GM18867 (cell line): ENCODE measurements around the gene ACSF2.

Source experiments
- ATAC-seq: cut with Tn5 transposase; IDR thresholded peaks from one replicate; pipeline ENCODE4 v1.9.1; 2021; ENCODE audit warnings: mild to moderate bottlenecking, moderate library complexity; ENCODE audit not compliant: unreplicated experiment

The ACSF2 gene

GRCh38 chr17:50495217-50495823, 69.3 kb downstream of the ACSF2 start:
- no peak for ATAC-seq

- ATAC-seq = no peak
Measured at GRCh38 chr17:50495918-50496317, 69.9 kb downstream of the ACSF2 start.

GRCh38 chr17:50498021-50498874, 72.2 kb downstream of the ACSF2 start:
- ATAC-seq = no peak

GRCh38 chr17:50499270-50499669, 73.3 kb downstream of the ACSF2 start:
- ATAC-seq = no peak

- ATAC-seq = no peak
Measured at GRCh38 chr17:50499721-50500120, 73.7 kb downstream of the ACSF2 start.

- no peak for ATAC-seq
Measured at GRCh38 chr17:50501054-50501453, 75.0 kb downstream of the ACSF2 start.

GRCh38 chr17:50502301-50502990, 76.4 kb downstream of the ACSF2 start:
- ATAC-seq = no peak

GRCh38 chr17:50505591-50506130, 79.6 kb downstream of the ACSF2 start:
- no peak for ATAC-seq

GRCh38 chr17:50506298-50506697, 80.3 kb downstream of the ACSF2 start:
- no peak for ATAC-seq

GRCh38 chr17:50507871-50508572, 82.0 kb downstream of the ACSF2 start, which contains the start of gene MYCBPAP:
Gene MYCBPAP (plus strand): TSS chr17:50508439. CDS start chr17:50508675, 236 bp downstream.
- ATAC-seq = peak; percentile 61

GRCh38 chr17:50508573-50509460, 82.8 kb downstream of the ACSF2 start:
- ATAC-seq = no peak

GRCh38 chr17:50511058-50511457, 85.0 kb downstream of the ACSF2 start:
- ATAC-seq = peak; percentile 75

GRCh38 chr17:50513495-50513894, 87.5 kb downstream of the ACSF2 start:
- no peak for ATAC-seq

- no peak for ATAC-seq
Measured at GRCh38 chr17:50514388-50514787, 88.4 kb downstream of the ACSF2 start.

- ATAC-seq = no peak
Measured at GRCh38 chr17:50514936-50515702, 89.1 kb downstream of the ACSF2 start.

GRCh38 chr17:50517011-50517410, 91.0 kb downstream of the ACSF2 start:
- no peak for ATAC-seq

- ATAC-seq = no peak
Measured at GRCh38 chr17:50517504-50518383, 91.7 kb downstream of the ACSF2 start.

- no peak for ATAC-seq
Measured at GRCh38 chr17:50518384-50519023, 92.5 kb downstream of the ACSF2 start.
